HL-60 (cell line): ENCODE measurements around the gene SIVA1.

Experiments used
- DNase-seq, 2 experiments: peaks; one replicate each; pipeline ENCODE4 v3.0.0-alpha.2; 2010 to 2020; ENCODE audit warnings: low read depth in 1 of 2, low spot score in 1 of 2
- H3K27ac ChIP-seq: fragments of 250-450 bp; sonication (Bioruptor Pico); replicated peaks from 2 replicates; pipeline ENCODE4 v1.5.1; 2020; ENCODE audit warnings: mild to moderate bottlenecking, moderate library complexity
- H3K27me3 ChIP-seq: fragments of 250-450 bp; sonication (Bioruptor Pico); 2 replicates; pipeline ENCODE4 v1.5.1; 2021; ENCODE audit warnings: mild to moderate bottlenecking, moderate library complexity; ENCODE audit not compliant: insufficient read depth, poor library complexity, severe bottlenecking
- H3K4me3 ChIP-seq: replicated peaks from 2 replicates; pipeline ENCODE4 v1.5.1; 2011; ENCODE audit warnings: mild to moderate bottlenecking, control low read depth, low read length; ENCODE audit not compliant: insufficient read depth
- CTCF ChIP-seq: IDR thresholded peaks from one replicate; pipeline ENCODE4 v1.5.1; 2011; ENCODE audit warnings: low read length, control low read depth, inconsistent platforms; ENCODE audit not compliant: insufficient read depth
- GABPA ChIP-seq: IDR thresholded peaks from 2 replicates; pipeline ENCODE4 v1.6.1; 2012; ENCODE audit warnings: low read depth
- POLR2AphosphoS5 ChIP-seq: IDR thresholded peaks from 2 replicates; pipeline ENCODE4 v1.6.1; 2012; ENCODE audit warnings: low read depth
- SPI1 ChIP-seq: IDR thresholded peaks from 2 replicates; pipeline ENCODE4 v1.6.1; 2012; ENCODE audit warnings: low read depth, mild to moderate bottlenecking, borderline replicate concordance
- TF ChIP-seq, protein P1 (sequence below): IDR thresholded peaks from 2 replicates; pipeline ENCODE4 v1.6.1; 2012; ENCODE audit warnings: low read depth; ENCODE audit not compliant: insufficient replicate concordance

SIVA1 gene

DNA sequence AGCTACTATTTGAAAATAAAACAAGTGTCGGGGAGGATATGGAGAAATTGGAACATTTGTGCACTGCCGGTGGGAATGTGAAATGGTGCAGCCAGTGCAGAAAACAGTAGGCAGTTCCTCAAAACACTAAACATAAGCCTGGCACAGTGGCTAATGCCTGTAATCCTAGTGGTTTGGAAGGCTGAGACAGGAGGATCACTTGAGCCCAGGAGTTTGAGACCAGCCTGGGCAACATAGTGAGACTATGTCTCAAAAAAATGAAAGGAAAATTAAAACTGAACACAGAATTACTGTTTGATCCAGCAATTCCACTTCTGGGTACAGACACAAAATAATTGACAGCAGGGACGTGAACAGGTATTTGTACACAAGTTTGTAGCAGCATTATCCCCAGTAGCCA lies 12.6 kb downstream of the SIVA1 start:
- Histone ChIP-seq H3K27ac (no peak overlapping the region), H3K27me3 (no peaks in the 10 kb centered on the region), H3K4me3 (no peak overlapping the region)
- TF ChIP-seq POLR2AphosphoS5 (no peak), SPI1 (0 out of 2 replicates have a peak, but pooled peaks have one; percentile 23), CTCF (no peak)
- DNase-seq, result no peak

DNA sequence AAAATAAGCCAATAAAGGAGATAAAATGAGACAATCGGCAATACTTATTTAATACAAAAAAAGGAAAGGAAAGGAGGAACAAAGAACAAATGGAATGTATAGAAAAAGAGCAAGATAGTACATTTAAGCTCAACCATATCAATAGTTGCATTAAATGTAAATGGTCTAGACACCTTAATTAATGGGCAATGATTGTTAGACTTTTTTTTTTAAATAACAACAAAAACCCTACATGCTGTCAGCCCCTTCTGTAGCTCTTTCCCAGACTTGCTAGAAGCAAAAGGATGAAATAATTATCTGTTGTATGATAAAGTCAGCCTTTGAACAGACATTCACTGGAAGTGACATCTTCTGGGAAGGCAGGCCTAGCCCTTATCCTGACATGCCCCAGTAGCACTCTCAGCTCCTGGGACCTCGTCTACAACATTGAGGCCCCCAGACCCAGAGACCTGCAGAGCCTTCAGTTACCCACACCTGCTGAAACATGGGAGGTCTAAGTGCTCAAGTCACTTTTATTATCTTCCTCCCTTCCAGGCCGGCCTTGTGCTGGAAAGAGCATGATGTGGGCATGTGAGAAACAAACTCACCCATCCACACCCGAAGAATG lies 13.4 kb downstream of the SIVA1 start:
- DNase-seq, result no peak
- H3K27ac ChIP-seq, result no peak overlapping the region
- TF ChIP-seq POLR2AphosphoS5, result no peak
- TF ChIP-seq SPI1, result no peak
- H3K27me3 ChIP-seq, result no peaks in the 10 kb centered on the region
- no peak overlapping the region for H3K4me3 ChIP-seq

GRCh38 chr14:104766863-104767633 lies 14.1 kb downstream of the SIVA1 start:
- no peak for DNase-seq
- no peak overlapping the region for H3K27ac ChIP-seq
- no peak overlapping the region for H3K4me3 ChIP-seq

DNA sequence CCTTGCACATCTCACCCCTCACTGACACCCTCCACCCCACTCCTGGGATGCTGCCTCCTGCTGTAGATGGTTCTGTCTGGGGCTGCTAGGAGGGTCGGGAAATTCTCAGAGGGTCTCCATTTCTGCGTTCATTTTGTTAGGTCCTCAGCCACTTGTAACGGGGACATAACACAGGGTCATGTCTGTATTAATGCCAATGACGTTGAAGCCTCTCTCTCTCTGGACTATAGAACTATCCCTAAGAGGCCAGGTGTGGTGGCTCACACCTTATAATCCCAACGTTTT lies 14.6 kb downstream of the SIVA1 start:
- no peak for DNase-seq
- H3K27ac ChIP-seq, result no peak overlapping the region
- TF ChIP-seq, protein P1, sequence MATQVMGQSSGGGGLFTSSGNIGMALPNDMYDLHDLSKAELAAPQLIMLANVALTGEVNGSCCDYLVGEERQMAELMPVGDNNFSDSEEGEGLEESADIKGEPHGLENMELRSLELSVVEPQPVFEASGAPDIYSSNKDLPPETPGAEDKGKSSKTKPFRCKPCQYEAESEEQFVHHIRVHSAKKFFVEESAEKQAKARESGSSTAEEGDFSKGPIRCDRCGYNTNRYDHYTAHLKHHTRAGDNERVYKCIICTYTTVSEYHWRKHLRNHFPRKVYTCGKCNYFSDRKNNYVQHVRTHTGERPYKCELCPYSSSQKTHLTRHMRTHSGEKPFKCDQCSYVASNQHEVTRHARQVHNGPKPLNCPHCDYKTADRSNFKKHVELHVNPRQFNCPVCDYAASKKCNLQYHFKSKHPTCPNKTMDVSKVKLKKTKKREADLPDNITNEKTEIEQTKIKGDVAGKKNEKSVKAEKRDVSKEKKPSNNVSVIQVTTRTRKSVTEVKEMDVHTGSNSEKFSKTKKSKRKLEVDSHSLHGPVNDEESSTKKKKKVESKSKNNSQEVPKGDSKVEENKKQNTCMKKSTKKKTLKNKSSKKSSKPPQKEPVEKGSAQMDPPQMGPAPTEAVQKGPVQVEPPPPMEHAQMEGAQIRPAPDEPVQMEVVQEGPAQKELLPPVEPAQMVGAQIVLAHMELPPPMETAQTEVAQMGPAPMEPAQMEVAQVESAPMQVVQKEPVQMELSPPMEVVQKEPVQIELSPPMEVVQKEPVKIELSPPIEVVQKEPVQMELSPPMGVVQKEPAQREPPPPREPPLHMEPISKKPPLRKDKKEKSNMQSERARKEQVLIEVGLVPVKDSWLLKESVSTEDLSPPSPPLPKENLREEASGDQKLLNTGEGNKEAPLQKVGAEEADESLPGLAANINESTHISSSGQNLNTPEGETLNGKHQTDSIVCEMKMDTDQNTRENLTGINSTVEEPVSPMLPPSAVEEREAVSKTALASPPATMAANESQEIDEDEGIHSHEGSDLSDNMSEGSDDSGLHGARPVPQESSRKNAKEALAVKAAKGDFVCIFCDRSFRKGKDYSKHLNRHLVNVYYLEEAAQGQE, result no peak
- TF ChIP-seq SPI1 (no peak), GABPA (no peak), POLR2AphosphoS5 (no peak), CTCF (no peak)
- H3K4me3 ChIP-seq, result no peak overlapping the region
- H3K27me3 ChIP-seq, result no peaks in the 10 kb centered on the region

More at GRCh38 chr14:104766863-104767633, 14.1 kb downstream of the SIVA1 start:
- no peak for TF ChIP-seq GABPA
- H3K27me3 ChIP-seq, result no peaks in the 10 kb centered on the region

DNA sequence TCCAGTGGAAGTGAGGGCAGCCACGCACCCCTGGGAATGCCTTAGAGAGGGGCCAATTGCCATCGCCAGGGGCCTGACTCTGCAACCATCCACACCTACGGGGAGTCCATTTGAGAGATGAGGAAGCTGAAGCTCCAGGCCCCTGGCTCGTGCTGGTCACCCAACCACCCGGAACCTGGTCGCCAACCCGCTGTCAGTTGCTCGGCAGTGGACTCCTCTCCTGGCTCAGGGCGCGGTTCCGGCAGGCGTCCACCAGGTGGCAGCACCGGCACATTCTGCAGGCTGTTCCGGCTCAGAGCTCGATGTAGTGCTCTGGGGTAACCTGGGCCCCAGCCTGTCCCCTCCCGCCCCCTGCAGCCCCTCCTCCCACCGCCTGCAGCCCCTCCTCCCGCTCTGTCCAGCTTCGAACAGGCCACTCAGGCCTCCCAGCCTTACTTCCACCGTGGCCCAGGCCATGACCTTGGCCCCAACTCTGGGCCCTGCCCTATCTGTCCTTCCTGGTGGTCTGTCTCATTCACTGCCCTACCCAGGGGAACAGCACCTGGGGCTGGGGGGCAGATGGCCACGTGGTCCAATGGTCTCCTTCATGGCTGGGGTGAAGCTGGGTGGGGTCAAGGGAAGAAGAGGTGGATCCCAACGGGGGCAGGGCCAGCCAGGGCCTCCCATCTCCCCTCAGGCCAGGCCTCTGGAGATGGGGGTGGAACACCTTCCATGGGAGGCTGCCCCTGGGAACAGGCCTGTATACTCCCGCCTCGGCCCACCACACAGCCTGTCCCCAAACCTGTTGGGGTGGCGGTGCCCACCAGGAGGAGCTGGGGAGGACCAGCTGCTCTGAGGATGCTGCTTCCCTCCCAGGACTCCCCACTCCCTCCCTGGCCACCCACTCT lies 15.7 kb downstream of the SIVA1 start:
- TF ChIP-seq POLR2AphosphoS5, result peak; percentile 31; the same call in 1 of the 2 replicates
- TF ChIP-seq, protein P1, result no peak
- peak; percentile 85 for TF ChIP-seq CTCF
- no peak overlapping the region for H3K27ac ChIP-seq
- peak; percentile 66 to 86 for DNase-seq
- no peaks in the 10 kb centered on the region for H3K27me3 ChIP-seq
- no peak overlapping the region for H3K4me3 ChIP-seq
